Neural cell (in vitro differentiated cells): ENCODE results near the gene MACO1. TPM values are rescaled to one million over a fixed set of nuclear protein-coding genes. Genes with fewer than 3 reads are reported as not detected.

Experiments used
- H2AFZ ChIP-seq: fragments of 200-600, 300-800 bp; sonication (generic), shearing (Covaris generic); 2 replicates; pipeline ENCODE4 v1.6.0; 2014; ENCODE audit warnings: low read depth, mild to moderate bottlenecking, antibody characterized with exemption, low read length, moderate library complexity
- H3F3A ChIP-seq: fragments of 200-600 bp; shearing (Covaris generic); 2 replicates; pipeline ENCODE4 v1.6.1; 2016; ENCODE audit warnings: mild to moderate bottlenecking, moderate library complexity, mixed read lengths, antibody characterized with exemption, low read length; ENCODE audit not compliant: insufficient read depth, poor library complexity, severe bottlenecking
- H3K27ac ChIP-seq: fragments of 200-600, 300-800 bp; sonication (generic), shearing (Covaris generic); 2 replicates; pipeline ENCODE4 v1.5.1; 2014; ENCODE audit warnings: mild to moderate bottlenecking, low read length, moderate library complexity
- H3K27me3 ChIP-seq: fragments of 300-800, 200-600 bp; sonication (generic), shearing (Covaris generic); 2 replicates; pipeline ENCODE4 v1.6.0; 2014; ENCODE audit warnings: mild to moderate bottlenecking, low read depth, low read length, moderate library complexity; ENCODE audit not compliant: insufficient read depth
- H3K36me3 ChIP-seq: fragments of 300-800, 200-600 bp; sonication (generic), shearing (Covaris generic); 2 replicates; pipeline ENCODE4 v1.5.1; 2014; ENCODE audit warnings: mild to moderate bottlenecking, antibody characterized with exemption, low read length, moderate library complexity; ENCODE audit not compliant: insufficient read depth
- H3K4me2 ChIP-seq: fragments of 300-800, 200-600 bp; sonication (generic), shearing (Covaris generic); 2 replicates; pipeline ENCODE4 v1.6.0; 2014; ENCODE audit warnings: mild to moderate bottlenecking, low read length
- H3K4me3 ChIP-seq: fragments of 300-800, 200-600 bp; sonication (generic), shearing (Covaris generic); 2 replicates; pipeline ENCODE4 v1.5.1; 2014; ENCODE audit warnings: mild to moderate bottlenecking, low read length, moderate library complexity
- H3K79me2 ChIP-seq: fragments of 200-600 bp; shearing (Covaris generic); replicated peaks from 2 replicates; pipeline ENCODE4 v1.6.0; 2014; ENCODE audit warnings: mild to moderate bottlenecking, low read length, moderate library complexity; ENCODE audit not compliant: insufficient read depth
- H3K9ac ChIP-seq: fragments of 300-800, 200-600 bp; sonication (generic), shearing (Covaris generic); 2 replicates; pipeline ENCODE4 v1.6.1; 2016; ENCODE audit warnings: mild to moderate bottlenecking, low read length, mixed read lengths
- H3K9me2 ChIP-seq: fragments of 200-600 bp; shearing (Covaris generic); 2 replicates; pipeline ENCODE4 v1.6.1; 2016; ENCODE audit warnings: mild to moderate bottlenecking, low read length, mixed read lengths; ENCODE audit not compliant: insufficient read depth
- H3K9me3 ChIP-seq: fragments of 200-600, 300-800 bp; sonication (generic), shearing (Covaris generic); 2 replicates; pipeline ENCODE4 v1.6.1; 2016; ENCODE audit warnings: mild to moderate bottlenecking, mixed run types, low read length, moderate library complexity, mixed read lengths
- H4K20me1 ChIP-seq: fragments of 200-600 bp; shearing (Covaris generic); 2 replicates; pipeline ENCODE4 v1.6.1; 2016; ENCODE audit warnings: mild to moderate bottlenecking, mixed run types; ENCODE audit not compliant: insufficient read depth
- CTCF ChIP-seq: fragments of 450-650 bp; IDR thresholded peaks from 2 replicates; pipeline ENCODE4 v1.5.1; 2014; ENCODE audit warnings: antibody characterized with exemption, mild to moderate bottlenecking, moderate library complexity; ENCODE audit not compliant: poor library complexity, severe bottlenecking
- EP300 ChIP-seq: fragments of 450-650 bp; conservative IDR thresholded peaks from 2 replicates; pipeline ENCODE4 v1.6.1; 2014; ENCODE audit warnings: antibody characterized with exemption, mild to moderate bottlenecking, moderate library complexity; ENCODE audit not compliant: poor library complexity, severe bottlenecking
- EZH2 ChIP-seq: fragments of 200-600, 300-800 bp; shearing (Covaris generic), sonication (generic); IDR thresholded peaks from 2 replicates; pipeline ENCODE4 v1.6.1; 2014; ENCODE audit warnings: antibody characterized with exemption, low read length, borderline replicate concordance, mild to moderate bottlenecking; ENCODE audit not compliant: insufficient read depth, poor library complexity, severe bottlenecking
- MXI1 ChIP-seq: fragments of 450-650 bp; conservative IDR thresholded peaks from 2 replicates; pipeline ENCODE4 v1.6.1; 2014; ENCODE audit warnings: antibody characterized with exemption, mild to moderate bottlenecking; ENCODE audit not compliant: poor library complexity, severe bottlenecking
- POLR2AphosphoS5 ChIP-seq: IDR thresholded peaks from 2 replicates; pipeline ENCODE4 v1.6.1; 2012
- RAD21 ChIP-seq: fragments of 450-650 bp; conservative IDR thresholded peaks from 2 replicates; pipeline ENCODE4 v1.6.1; 2014; ENCODE audit warnings: antibody characterized with exemption, mild to moderate bottlenecking, moderate library complexity
- REST ChIP-seq: IDR thresholded peaks from 2 replicates; pipeline ENCODE4 v1.6.1; 2012; ENCODE audit warnings: borderline replicate concordance
- SMC3 ChIP-seq: fragments of 450-650 bp; conservative IDR thresholded peaks from 2 replicates; pipeline ENCODE4 v1.6.1; 2014; ENCODE audit warnings: antibody characterized with exemption, mild to moderate bottlenecking, moderate library complexity; ENCODE audit not compliant: poor library complexity
- TAF1 ChIP-seq: IDR thresholded peaks from 2 replicates; pipeline ENCODE4 v1.6.1; 2012; ENCODE audit warnings: low read depth
- polyA plus RNA-seq: library from polyadenylated mRNA; depleted of rRNA; stranded (reverse); fragments of >200 nt; gene quantifications from 2 replicates; pipeline ENCODE4 v1.2.3, GENCODE V29; 2014

MACO1 gene
- polyA plus RNA-seq, 1 donor from 2014 or later, result 56.6 TPM

- H3K9me2 ChIP-seq, result no peaks in the 10 kb centered on the region
- no peaks in the 10 kb centered on the region for H3K27me3 ChIP-seq
- H3F3A ChIP-seq, result no peaks in the 10 kb centered on the region
- H3K9ac ChIP-seq, result no peak overlapping the region
- no peaks in the 10 kb centered on the region for H3K79me2 ChIP-seq
- H3K4me2 ChIP-seq, result no peak overlapping the region
- H4K20me1 ChIP-seq, result no peaks in the 10 kb centered on the region
- TF ChIP-seq TAF1, result no peak
- no peak for TF ChIP-seq REST
- TF ChIP-seq EP300, result no peak
- no peak for TF ChIP-seq POLR2AphosphoS5
- TF ChIP-seq SMC3, result no peak
- no peak for TF ChIP-seq MXI1
- TF ChIP-seq RAD21, result no peak
- no peak for TF ChIP-seq EZH2
- TF ChIP-seq CTCF, result no peak
- no peak overlapping the region for H2AFZ ChIP-seq
- H3K36me3 ChIP-seq, result no peaks in the 10 kb centered on the region
- no peak overlapping the region for H3K27ac ChIP-seq
- H3K9me3 ChIP-seq, result no peaks in the 10 kb centered on the region
- no peak overlapping the region for H3K4me3 ChIP-seq
Observed at GRCh38 chr1:25534410-25534788, 103.7 kb downstream of the MACO1 start.

GRCh38 chr1:25536124-25536523 is 105.4 kb downstream of the MACO1 start:
- Histone ChIP-seq H3K4me2 (no peak overlapping the region), H3K4me3 (no peak overlapping the region), H3F3A (no peaks in the 10 kb centered on the region), H3K9me2 (no peaks in the 10 kb centered on the region), H3K9ac (no peak overlapping the region), H3K27me3 (no peaks in the 10 kb centered on the region), H3K27ac (no peak overlapping the region), H4K20me1 (no peaks in the 10 kb centered on the region), H3K9me3 (no peaks in the 10 kb centered on the region), H3K79me2 (no peaks in the 10 kb centered on the region), H2AFZ (no peak overlapping the region), H3K36me3 (no peaks in the 10 kb centered on the region)
- no peak for TF ChIP-seq TAF1
- no peak for TF ChIP-seq REST
- no peak for TF ChIP-seq MXI1
- TF ChIP-seq EZH2, result no peak
- no peak for TF ChIP-seq POLR2AphosphoS5
- no peak for TF ChIP-seq EP300
- TF ChIP-seq CTCF, result no peak
- no peak for TF ChIP-seq RAD21
- TF ChIP-seq SMC3, result no peak
